Activated T-cell treated with anti-CD3 and anti-CD28 coated beads, Interleukin-2, amount 50 U/mL, for 24 hours (primary cell): ENCODE results near the gene SLC6A2.
"Not testable (repeated sequence)": the region's sequence is repeated elsewhere in the genome, so short reads cannot be mapped to it uniquely, and the experiment has no call there.

Source experiments
- DNase-seq: peaks from one replicate; pipeline ENCODE4 v3.0.0-alpha.2; 2020
- H3K27ac Mint-ChIP-seq: 2 replicates; pipeline ENCODE4 v1.8.0; 2020; ENCODE audit warnings: mild to moderate bottlenecking, mixed read lengths
- H3K27me3 Mint-ChIP-seq: 2 replicates; pipeline ENCODE4 v1.8.0; 2020; ENCODE audit warnings: mixed read lengths
- H3K36me3 Mint-ChIP-seq: 2 replicates; pipeline ENCODE4 v1.8.0; 2020; ENCODE audit warnings: low read depth, mixed read lengths
- H3K4me1 Mint-ChIP-seq: 2 replicates; pipeline ENCODE4 v1.8.0; 2020; ENCODE audit warnings: low read depth, mixed read lengths
- H3K4me3 Mint-ChIP-seq: 2 replicates; pipeline ENCODE4 v1.8.0; 2020; ENCODE audit warnings: mild to moderate bottlenecking, moderate library complexity, mixed read lengths
- H3K9me3 Mint-ChIP-seq: 2 replicates; pipeline ENCODE4 v1.8.0; 2020; ENCODE audit warnings: mixed read lengths

SLC6A2 gene

GRCh38 chr16:55655897-55656681, at the start of gene SLC6A2:
Gene SLC6A2, plus strand, starts transcription at chr16:55655988. Its CDS starts 707 bp downstream, at chr16:55656695.
- no peak for DNase-seq
- H3K36me3 Mint-ChIP-seq: no peaks in the 10 kb centered on the region

GRCh38 chr16:55613613-55614335, 42.0 kb upstream of the SLC6A2 start:
- DNase-seq: no peak
- H3K9me3 Mint-ChIP-seq: no peaks in the 10 kb centered on the region
- no peak overlapping the region for H3K27ac Mint-ChIP-seq
- no peak overlapping the region for H3K4me3 Mint-ChIP-seq
- H3K4me1 Mint-ChIP-seq: no peaks in the 10 kb centered on the region
- no peaks in the 10 kb centered on the region for H3K36me3 Mint-ChIP-seq
- peaks cover 23% of the 10 kb centered on the region for H3K27me3 Mint-ChIP-seq

More at GRCh38 chr16:55655897-55656681, at the start of gene SLC6A2:
- no peak within 1 kb of the TSS for H3K27ac Mint-ChIP-seq
- peaks cover 30% of the 10 kb centered on the region for H3K27me3 Mint-ChIP-seq
- no peak within 1 kb of the TSS for H3K4me3 Mint-ChIP-seq
- H3K9me3 Mint-ChIP-seq: no peaks in the 10 kb centered on the region
- H3K4me1 Mint-ChIP-seq: no peaks in the 10 kb centered on the region

- no peak for DNase-seq
- H3K27ac Mint-ChIP-seq: no peak overlapping the region
- H3K4me1 Mint-ChIP-seq: no peaks in the 10 kb centered on the region
- peaks cover 26% of the 10 kb centered on the region for H3K27me3 Mint-ChIP-seq
- H3K36me3 Mint-ChIP-seq: no peaks in the 10 kb centered on the region
- H3K4me3 Mint-ChIP-seq: no peak overlapping the region
- H3K9me3 Mint-ChIP-seq: no peaks in the 10 kb centered on the region
Measured at GRCh38 chr16:55615071-55615470, 40.7 kb upstream of the SLC6A2 start.

DNA sequence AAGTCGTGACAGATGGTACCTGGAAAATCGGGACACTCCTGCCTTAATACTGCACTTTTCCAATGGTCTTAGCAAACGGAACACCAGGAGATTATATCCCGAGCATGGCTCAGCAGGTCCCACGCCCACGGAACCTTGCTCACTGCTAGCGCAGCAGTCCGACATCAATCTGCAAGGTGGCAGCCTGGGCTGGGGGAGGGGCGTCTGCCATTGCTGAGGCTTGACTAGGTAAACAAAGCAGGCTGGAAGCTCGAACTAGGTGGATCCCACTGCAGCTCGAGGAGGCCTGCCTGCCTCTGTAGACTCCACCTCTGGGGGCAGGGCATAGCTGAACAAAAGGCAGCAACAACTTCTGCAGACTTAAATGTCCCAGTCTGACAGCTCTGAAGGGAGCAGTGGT, 40.1 kb upstream of the SLC6A2 start:
- H3K9me3 Mint-ChIP-seq, DNase-seq, H3K36me3 Mint-ChIP-seq, H3K4me3 Mint-ChIP-seq, H3K4me1 Mint-ChIP-seq, H3K27ac Mint-ChIP-seq: not testable (repeated sequence)
- peaks cover 27% of the 10 kb centered on the region for H3K27me3 Mint-ChIP-seq

DNA sequence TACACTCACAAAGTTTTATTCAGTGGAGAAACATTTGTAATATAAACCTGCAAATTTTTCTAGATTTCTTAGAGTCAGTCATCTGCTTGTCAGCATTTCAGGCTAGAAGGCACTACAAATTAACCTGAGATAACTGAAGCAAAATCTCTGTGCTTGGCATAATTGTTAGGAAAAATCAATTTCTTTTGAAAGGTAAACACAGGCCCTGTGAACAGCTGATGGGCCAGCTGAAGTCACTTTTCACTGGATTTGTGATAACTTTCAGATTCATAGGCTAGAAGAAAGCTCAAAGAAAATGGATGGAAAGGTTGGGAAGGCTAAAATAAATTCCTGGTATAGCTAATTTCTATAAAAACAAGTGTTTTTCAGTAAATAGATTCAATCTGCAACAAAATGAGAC, 34.0 kb upstream of the SLC6A2 start:
- no peak overlapping the region for H3K4me3 Mint-ChIP-seq
- no peaks in the 10 kb centered on the region for H3K4me1 Mint-ChIP-seq
- H3K27me3 Mint-ChIP-seq: peaks cover 12% of the 10 kb centered on the region
- H3K9me3 Mint-ChIP-seq: no peaks in the 10 kb centered on the region
- H3K36me3 Mint-ChIP-seq: no peaks in the 10 kb centered on the region
- no peak overlapping the region for H3K27ac Mint-ChIP-seq
- no peak for DNase-seq

DNA sequence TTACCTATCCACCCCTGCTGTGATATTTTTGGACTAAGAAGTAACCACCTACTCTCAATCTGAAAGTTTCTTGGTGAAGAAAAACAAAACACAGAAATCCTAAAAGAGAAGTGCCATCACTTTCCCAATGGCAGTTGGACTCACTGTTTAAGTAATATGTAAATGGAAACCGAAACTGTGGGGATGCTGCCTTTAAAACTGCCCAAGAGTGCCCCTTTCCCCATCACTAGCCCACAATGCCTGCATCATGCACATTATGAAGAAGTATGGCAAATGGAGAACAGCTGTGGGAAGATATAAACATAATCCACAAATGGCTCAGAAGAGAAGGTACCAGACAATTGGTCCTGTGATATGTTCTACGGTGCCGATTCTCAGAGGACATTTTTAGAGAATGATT, 33.5 kb upstream of the SLC6A2 start:
- Mint-ChIP-seq H3K4me1 (no peaks in the 10 kb centered on the region), H3K9me3 (no peaks in the 10 kb centered on the region), H3K4me3 (no peak overlapping the region), H3K36me3 (no peaks in the 10 kb centered on the region), H3K27ac (no peak overlapping the region), H3K27me3 (peaks cover 8% of the 10 kb centered on the region)
- DNase-seq: no peak

DNA sequence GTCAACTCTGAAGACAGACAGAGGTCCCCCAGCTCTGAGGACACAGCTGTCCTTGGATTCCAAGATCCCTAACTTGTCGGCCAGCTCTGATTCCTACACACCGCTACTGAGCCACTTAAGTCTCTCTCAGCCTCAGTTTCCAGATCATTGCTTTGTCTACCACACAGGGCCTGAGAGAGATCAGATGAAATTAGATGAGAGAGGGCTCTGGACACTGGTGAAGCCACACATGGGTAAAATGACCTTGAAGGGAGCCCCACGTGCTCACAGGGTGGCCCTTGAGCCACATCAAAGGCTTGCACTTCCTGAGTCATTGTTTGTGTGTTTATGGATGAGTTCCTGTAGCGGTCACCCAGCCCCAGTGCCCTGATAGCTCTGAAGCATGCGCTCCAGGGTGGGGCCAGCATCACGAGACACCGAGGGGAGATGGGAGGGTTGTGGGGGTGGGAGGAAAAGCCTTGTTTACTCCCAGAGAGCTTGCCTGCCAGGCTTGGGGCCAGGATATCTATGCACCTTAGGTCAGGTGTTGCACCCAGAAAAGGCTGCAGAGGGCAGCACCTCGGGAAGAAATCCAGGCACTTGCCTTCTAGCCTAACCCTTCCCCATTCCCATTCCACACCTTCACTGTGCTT, 32.7 kb upstream of the SLC6A2 start:
- Mint-ChIP-seq H3K4me3 (no peak overlapping the region), H3K36me3 (no peaks in the 10 kb centered on the region), H3K27ac (no peak overlapping the region), H3K4me1 (no peaks in the 10 kb centered on the region), H3K27me3 (peaks cover 6% of the 10 kb centered on the region), H3K9me3 (no peaks in the 10 kb centered on the region)
- no peak for DNase-seq

GRCh38 chr16:55623640-55624039, 32.1 kb upstream of the SLC6A2 start:
- DNase-seq: no peak
- Mint-ChIP-seq H3K4me3 (no peak overlapping the region), H3K36me3 (no peaks in the 10 kb centered on the region), H3K9me3 (no peaks in the 10 kb centered on the region), H3K4me1 (no peaks in the 10 kb centered on the region), H3K27ac (no peak overlapping the region), H3K27me3 (peaks cover 6% of the 10 kb centered on the region)

- no peaks in the 10 kb centered on the region for H3K36me3 Mint-ChIP-seq
Measured at GRCh38 chr16:55624696-55625095, 31.1 kb upstream of the SLC6A2 start.

GRCh38 chr16:55625843-55626242, 29.9 kb upstream of the SLC6A2 start:
- Mint-ChIP-seq H3K27ac (no peak overlapping the region), H3K9me3 (no peaks in the 10 kb centered on the region), H3K36me3 (no peaks in the 10 kb centered on the region), H3K27me3 (peaks cover 13% of the 10 kb centered on the region), H3K4me3 (no peak overlapping the region), H3K4me1 (no peaks in the 10 kb centered on the region)
- DNase-seq: no peak

More at GRCh38 chr16:55624696-55625095, 31.1 kb upstream of the SLC6A2 start:
- Mint-ChIP-seq H3K27me3 (peaks cover 16% of the 10 kb centered on the region), H3K4me3 (no peak overlapping the region), H3K4me1 (no peaks in the 10 kb centered on the region), H3K27ac (no peak overlapping the region), H3K9me3 (no peaks in the 10 kb centered on the region)
- no peak for DNase-seq

DNA sequence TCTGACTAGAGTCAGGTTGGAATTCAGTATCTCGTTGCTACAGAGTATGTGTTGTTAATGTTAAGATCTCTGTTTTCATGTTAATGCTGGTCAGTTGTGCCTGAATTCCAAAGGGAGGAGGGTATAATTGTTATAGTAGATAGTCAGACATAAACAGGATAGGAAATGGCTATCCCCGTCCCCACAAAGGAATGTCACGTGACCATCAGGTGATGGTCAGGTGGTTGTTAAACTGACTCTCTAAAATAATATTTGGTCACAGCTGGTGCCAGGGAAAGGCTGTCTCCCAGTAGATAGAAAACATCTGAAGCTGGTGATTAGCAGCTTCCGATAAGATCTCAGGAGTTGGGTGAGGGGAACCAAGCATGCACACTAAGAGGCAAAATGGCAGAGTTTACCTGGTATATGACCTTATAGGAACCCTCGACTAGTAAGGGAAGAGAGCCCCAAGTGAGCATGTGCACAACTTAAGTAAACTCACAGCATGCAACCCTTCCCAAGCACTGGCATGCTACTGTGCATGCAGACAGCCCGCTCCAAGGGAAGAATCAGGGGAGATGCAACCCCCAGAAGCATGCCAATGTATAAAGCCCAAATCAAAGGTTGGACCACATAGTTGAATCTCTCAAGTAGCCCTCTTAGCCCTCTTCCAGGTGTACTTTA, 27.4 kb upstream of the SLC6A2 start:
- Mint-ChIP-seq H3K27ac (no peak overlapping the region), H3K27me3 (peaks cover 17% of the 10 kb centered on the region), H3K36me3 (no peaks in the 10 kb centered on the region), H3K4me1 (no peaks in the 10 kb centered on the region), H3K9me3 (no peaks in the 10 kb centered on the region), H3K4me3 (no peak overlapping the region)
- no peak for DNase-seq

DNA sequence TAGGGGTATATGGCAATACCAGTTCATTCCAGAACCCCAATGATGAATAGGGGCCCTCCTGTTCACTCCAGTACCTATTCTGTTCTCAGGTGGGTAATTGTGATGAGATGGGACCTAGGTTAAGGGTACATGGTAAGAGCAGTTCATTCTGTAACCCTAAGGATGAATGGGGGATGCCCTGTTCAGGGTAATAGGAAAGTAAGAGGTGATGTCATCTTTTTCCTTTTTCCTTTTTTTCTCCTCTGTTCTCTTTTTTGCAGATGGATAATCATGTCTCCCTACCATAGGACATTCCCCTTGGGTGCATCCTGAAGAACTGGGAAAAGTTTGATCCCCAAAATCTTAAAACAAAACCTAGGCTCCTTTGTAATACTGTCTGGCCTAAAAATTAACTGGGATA, 25.0 kb upstream of the SLC6A2 start:
- Mint-ChIP-seq H3K9me3 (no peaks in the 10 kb centered on the region), H3K4me3 (no peak overlapping the region), H3K4me1 (no peaks in the 10 kb centered on the region), H3K27me3 (peaks cover 16% of the 10 kb centered on the region), H3K27ac (no peak overlapping the region), H3K36me3 (no peaks in the 10 kb centered on the region)
- DNase-seq: no peak

DNA sequence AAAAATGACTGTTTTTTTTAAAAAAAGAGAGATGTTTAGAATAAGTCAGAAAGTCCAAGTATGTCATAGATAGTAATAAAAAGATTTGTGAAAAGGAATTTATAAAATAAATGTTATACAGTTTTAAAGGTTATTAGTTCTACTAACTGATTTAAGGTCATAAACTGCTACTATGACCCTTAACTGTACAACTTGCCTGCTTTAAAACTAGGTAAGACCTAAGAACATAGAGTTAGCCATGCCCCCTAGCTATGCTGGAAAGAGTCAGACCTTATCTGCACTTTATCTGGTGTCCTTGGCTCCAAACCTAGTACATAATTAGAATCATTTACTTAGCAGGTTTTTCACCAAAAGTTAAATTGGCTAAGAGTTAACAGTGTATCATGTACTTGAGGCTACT, 23.5 kb upstream of the SLC6A2 start:
- Mint-ChIP-seq H3K36me3 (no peaks in the 10 kb centered on the region), H3K4me1 (no peaks in the 10 kb centered on the region), H3K4me3 (no peak overlapping the region), H3K27me3 (peaks cover 23% of the 10 kb centered on the region), H3K27ac (no peak overlapping the region), H3K9me3 (no peaks in the 10 kb centered on the region)
- DNase-seq: no peak

GRCh38 chr16:55634193-55634592, 21.6 kb upstream of the SLC6A2 start:
- H3K4me3 Mint-ChIP-seq: no peak overlapping the region
- peaks cover 25% of the 10 kb centered on the region for H3K27me3 Mint-ChIP-seq
- no peak for DNase-seq
- H3K4me1 Mint-ChIP-seq: no peaks in the 10 kb centered on the region
- no peaks in the 10 kb centered on the region for H3K36me3 Mint-ChIP-seq
- no peaks in the 10 kb centered on the region for H3K9me3 Mint-ChIP-seq
- H3K27ac Mint-ChIP-seq: no peak overlapping the region
